Hepatocyte (in vitro differentiated cells): Measurements from ENCODE around the gene NUMB.

Experiments
- EZH2 ChIP-seq: fragments of 200-600 bp; sonication (generic); IDR thresholded peaks from 2 replicates; pipeline ENCODE4 v1.6.1; 2016; ENCODE audit warnings: antibody characterized with exemption, mild to moderate bottlenecking, borderline replicate concordance
- EZH2phosphoT487 ChIP-seq: fragments of 200-600 bp; sonication (generic); IDR thresholded peaks from one replicate; pipeline ENCODE4 v1.6.1; 2018; ENCODE audit warnings: antibody characterized with exemption, mild to moderate bottlenecking, low read depth, moderate library complexity; ENCODE audit not compliant: unreplicated experiment, severe bottlenecking

- no peak for TF ChIP-seq EZH2
- TF ChIP-seq EZH2phosphoT487, result no peak
Observed at GRCh38 chr14:73476451-73476931, 18.1 kb upstream of the NUMB start.
